K562 (cell line): ENCODE data around the gene STARD13. TPM values are rescaled to one million over a fixed set of nuclear protein-coding genes. Genes with fewer than 3 reads are reported as not detected.

Experiments used
- ATAC-seq: fragments of 200-7000 bp; cut with Tn5 transposase; 3 replicates; pipeline ENCODE4 v1.9.1; 2020; ENCODE audit warnings: moderate library complexity
- BruUV-seq: library from RNA; stranded (reverse); fragments of 400-500 nt; replicated peaks from 2 replicates; lab custom pipeline; 2021; lab: Mats Ljungman, UMichigan
- CTCF ChIA-PET: fragments of 300-600 bp; formaldehyde crosslinking; extraction: SDS; loops from one replicate; lab custom pipeline; 2021; ENCODE audit warnings: low intra/inter-chr PET ratio; lab: Yijun Ruan, JAX
- POLR2A ChIA-PET: fragments of 300-600, 350-650 bp; sonication (Branson Sonifier 250); formaldehyde crosslinking; extraction: SDS; loops from one replicate; lab custom pipeline; 2021; ENCODE audit warnings: antibody characterized with exemption, inconsistent platforms; lab: Yijun Ruan, JAX
- DNase-seq, 4 experiments: peaks; one replicate each; pipeline versions ENCODE4 v3.0.0 to v3.0.0-alpha.2; 2011 to 2018; ENCODE audit warnings: low spot score in 3 of 4, mixed read lengths in 3 of 4; ENCODE audit errors: extremely low read depth in 1 of 4
- FAIRE-seq: peaks from 2 replicates; lab custom pipeline; 2011; peaks lifted over from hg19 to GRCh38; lab: Jason Lieb, UNC
- H2AFZ ChIP-seq: 2 replicates; pipeline ENCODE4 v1.6.0; 2011; ENCODE audit warnings: low read depth, low read length, control low read depth, inconsistent platforms
- H3K27ac ChIP-seq: fragments of 200-600 bp; 3 replicates; pipeline ENCODE4 v1.8.0; 2011; ENCODE audit warnings: low read depth, mild to moderate bottlenecking, control low read depth, inconsistent platforms, low read length, moderate library complexity, mixed read lengths; ENCODE audit errors: extremely low read depth
- H3K27me3 ChIP-seq, 2 experiments: fragments of 300-600 bp in 1 of 2; 2 replicates in 1 of 2; 3 replicates in 1 of 2; pipeline versions ENCODE4 v1.6.0 to v1.8.0; 2011; ENCODE audit warnings: inconsistent platforms in 2 of 2, low read length in 2 of 2, mild to moderate bottlenecking in 1 of 2, mixed read lengths in 1 of 2, moderate library complexity in 1 of 2; ENCODE audit not compliant: control insufficient read depth in 2 of 2, insufficient read depth in 2 of 2
- H3K36me3 ChIP-seq: fragments of 300-600 bp; 3 replicates; pipeline ENCODE4 v1.8.0; 2011; ENCODE audit warnings: mild to moderate bottlenecking, low read length, inconsistent platforms; ENCODE audit not compliant: control insufficient read depth, insufficient read depth
- H3K4me1 ChIP-seq, 2 experiments: fragments of 200-600 bp in 1 of 2; replicated peaks in 1 of 2; 2 replicates in 1 of 2; 3 replicates in 1 of 2; pipeline versions ENCODE4 v1.5.1 to v1.8.0; 2011; ENCODE audit warnings: inconsistent platforms in 2 of 2, low read length in 2 of 2, mild to moderate bottlenecking in 1 of 2, mixed read lengths in 1 of 2, moderate library complexity in 1 of 2; ENCODE audit not compliant: control insufficient read depth in 2 of 2, insufficient read depth in 2 of 2
- H3K4me2 ChIP-seq: 2 replicates; pipeline ENCODE4 v1.6.1; 2011; ENCODE audit warnings: low read length, control low read depth, inconsistent platforms, mixed read lengths; ENCODE audit not compliant: insufficient read depth
- H3K4me3 ChIP-seq: fragments of 200-600 bp; sonication (generic), shearing (Covaris generic); 2 replicates; pipeline ENCODE4 v1.5.1; 2016; ENCODE audit warnings: control low read depth, inconsistent platforms
- H3K79me2 ChIP-seq: fragments of 200-600 bp; 3 replicates; pipeline ENCODE4 v1.8.0; 2011; ENCODE audit warnings: low read length, inconsistent platforms; ENCODE audit not compliant: control insufficient read depth, insufficient read depth
- H3K9ac ChIP-seq, 2 experiments: 2 replicates each; pipeline versions ENCODE4 v1.6.0 to v1.6.1; 2011; ENCODE audit warnings: low read depth in 2 of 2, low read length in 2 of 2, control low read depth in 1 of 2, inconsistent platforms in 1 of 2, mild to moderate bottlenecking in 1 of 2, mixed read lengths in 1 of 2; ENCODE audit not compliant: insufficient read depth in 1 of 2
- H3K9me1 ChIP-seq: one replicate; pipeline ENCODE4 v1.6.0; 2011; ENCODE audit warnings: inconsistent platforms, mild to moderate bottlenecking, low read length, moderate library complexity; ENCODE audit not compliant: control insufficient read depth, insufficient read depth
- H3K9me3 ChIP-seq: replicated peaks from 2 replicates; pipeline ENCODE4 v1.5.1; 2011; ENCODE audit warnings: low read depth, low read length, inconsistent platforms; ENCODE audit not compliant: control insufficient read depth, insufficient read depth
- H4K20me1 ChIP-seq: replicated peaks from 2 replicates; pipeline ENCODE4 v1.6.1; 2011; ENCODE audit warnings: low read length, inconsistent platforms, mixed read lengths; ENCODE audit not compliant: control insufficient read depth, insufficient read depth
- ARNT ChIP-seq, 2 experiments: fragments of 450-650 bp; IDR thresholded peaks; 2 replicates each; pipeline ENCODE4 v1.6.1; 2016; ENCODE audit warnings: mild to moderate bottlenecking in 1 of 2
- CBFB ChIP-seq: sonication (generic); formaldehyde crosslinking; IDR thresholded peaks from 2 replicates; pipeline ENCODE4 v1.4.0; 2020; ENCODE audit warnings: mild to moderate bottlenecking, missing genetic modification reagents
- ELF1 ChIP-seq: fragments of 200-800 bp; sonication (Bioruptor generic); IDR thresholded peaks from 2 replicates; pipeline ENCODE4 v1.6.1; 2016; ENCODE audit warnings: missing genetic modification characterization, missing compliant biosample characterization
- HNRNPK ChIP-seq: fragments of 200-400 bp; formaldehyde crosslinking; IDR thresholded peaks from one replicate; pipeline ENCODE4 v1.6.1; 2018; ENCODE audit warnings: mild to moderate bottlenecking, low read depth, low read length; ENCODE audit not compliant: poor library complexity, severe bottlenecking
- ZNF280A ChIP-seq: fragments of 450-650 bp; IDR thresholded peaks from 2 replicates; pipeline ENCODE4 v1.6.1; 2018; ENCODE audit warnings: mild to moderate bottlenecking, low read depth; ENCODE audit not compliant: partially characterized antibody
- ZNF655 ChIP-seq: fragments of 250-450 bp; sonication (Bioruptor Pico); IDR thresholded peaks from 2 replicates; pipeline ENCODE4 v1.5.0; 2021
- WGBS: fragments of 100-300 bp; shearing (Covaris generic); methylation state at CpG from one replicate; pipeline ENCODE4 v1.1.6; 2016; ENCODE audit warnings: low coverage, mixed read lengths; ENCODE audit not compliant: insufficient coverage; ENCODE audit errors: missing lambda C conversion rate; 5-methylcytosine and 5-hydroxymethylcytosine counted together
- in situ Hi-C: fragments of 300-500 bp; cut with MboI; formaldehyde crosslinking; loops from 4 replicates; pipeline ENCODE4 v1.15.0; 2018; ENCODE audit warnings: inconsistent platforms, mixed read lengths
- intact Hi-C: fragments of 100-400 bp; cut with micrococcal nuclease; formaldehyde crosslinking; loops from 2 replicates; pipeline ENCODE4 v1.14.2; 2022
- polyA plus RNA-seq, 8 experiments: library from polyadenylated mRNA; depleted of rRNA in 4 of 8; stranded (reverse) in 5 of 8; unstranded in 3 of 8; fragments of >200 nt; fragmentation: Nextera tagmentation in 2 of 8; fragmentation: Illumina TruSeq in 1 of 8; extraction: Ambion mirVana in 2 of 8; extraction: Trizol in 1 of 8; gene quantifications; 2 replicates each; pipeline versions ENCODE4 v1.2.1 to v1.2.3, GENCODE V29; 2011 to 2014; ENCODE audit warnings: inconsistent platforms in 1 of 8, missing spikeins in 1 of 8
- total RNA-seq, 7 experiments: library from RNA; depleted of rRNA in 6 of 7; stranded (reverse); fragments of >200 nt in 6 of 7; fragmentation: Illumina TruSeq in 2 of 7; extraction: Trizol in 2 of 7; gene quantifications; 2 replicates each; pipeline versions ENCODE4 v1.2.1 to v1.2.3, GENCODE V29; 2011 to 2021; ENCODE audit warnings: low replicate concordance in 1 of 7
- TF ChIP-seq, protein P1 (sequence below): fragments of 450-650 bp; IDR thresholded peaks from 2 replicates; pipeline ENCODE4 v1.6.1; 2016; ENCODE audit warnings: low read depth, mild to moderate bottlenecking, moderate library complexity
- TF ChIP-seq, protein P2 (sequence below): sonication (generic); formaldehyde crosslinking; IDR thresholded peaks from 2 replicates; pipeline ENCODE4 v1.8.1; 2023; ENCODE audit warnings: mild to moderate bottlenecking, missing genetic modification reagents

The STARD13 gene
- total and polyA plus RNA-seq, 9 of the 15 experiments (the other 6 are each of a cell fraction or from before 2014, with no cell fraction given), result 0.11 TPM; not detected in 8

GRCh38 chr13:33312861-33313212 is 27.3 kb upstream of the STARD13 start:
- Histone ChIP-seq H3K9ac (no peak overlapping the region), H2AFZ (no peak overlapping the region), H3K9me1 (no peaks in the 10 kb centered on the region), H3K9me3 (no peaks in the 10 kb centered on the region), H3K79me2 (no peaks in the 10 kb centered on the region), H3K27me3 (no peaks in the 10 kb centered on the region), H3K27ac (no peak overlapping the region), H3K4me3 (no peak overlapping the region), H4K20me1 (no peaks in the 10 kb centered on the region), H3K36me3 (no peaks in the 10 kb centered on the region), H3K4me1 (no peaks in the 10 kb centered on the region), H3K4me2 (no peak overlapping the region)
- DNase-seq (no peak), FAIRE-seq (no peak), ATAC-seq (no peak)
- no TSS peak for BruUV-seq
- intact Hi-C loops (no loop called here), in situ Hi-C loops (no loop called here)
- CTCF ChIA-PET, result no interaction called here
- WGBS, result 4% methylated on average over 2 of the region's 2 CpGs
- no peak for TF ChIP-seq CBFB (CRISPR knock-in tag)
- no peak for TF ChIP-seq ZNF280A
- no peak for TF ChIP-seq ARNT (IDR thresholded peaks at IDR 0.05)
- TF ChIP-seq, protein P1, sequence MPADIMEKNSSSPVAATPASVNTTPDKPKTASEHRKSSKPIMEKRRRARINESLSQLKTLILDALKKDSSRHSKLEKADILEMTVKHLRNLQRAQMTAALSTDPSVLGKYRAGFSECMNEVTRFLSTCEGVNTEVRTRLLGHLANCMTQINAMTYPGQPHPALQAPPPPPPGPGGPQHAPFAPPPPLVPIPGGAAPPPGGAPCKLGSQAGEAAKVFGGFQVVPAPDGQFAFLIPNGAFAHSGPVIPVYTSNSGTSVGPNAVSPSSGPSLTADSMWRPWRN, result no peak
- no peak for TF ChIP-seq HNRNPK
- TF ChIP-seq, protein P2, sequence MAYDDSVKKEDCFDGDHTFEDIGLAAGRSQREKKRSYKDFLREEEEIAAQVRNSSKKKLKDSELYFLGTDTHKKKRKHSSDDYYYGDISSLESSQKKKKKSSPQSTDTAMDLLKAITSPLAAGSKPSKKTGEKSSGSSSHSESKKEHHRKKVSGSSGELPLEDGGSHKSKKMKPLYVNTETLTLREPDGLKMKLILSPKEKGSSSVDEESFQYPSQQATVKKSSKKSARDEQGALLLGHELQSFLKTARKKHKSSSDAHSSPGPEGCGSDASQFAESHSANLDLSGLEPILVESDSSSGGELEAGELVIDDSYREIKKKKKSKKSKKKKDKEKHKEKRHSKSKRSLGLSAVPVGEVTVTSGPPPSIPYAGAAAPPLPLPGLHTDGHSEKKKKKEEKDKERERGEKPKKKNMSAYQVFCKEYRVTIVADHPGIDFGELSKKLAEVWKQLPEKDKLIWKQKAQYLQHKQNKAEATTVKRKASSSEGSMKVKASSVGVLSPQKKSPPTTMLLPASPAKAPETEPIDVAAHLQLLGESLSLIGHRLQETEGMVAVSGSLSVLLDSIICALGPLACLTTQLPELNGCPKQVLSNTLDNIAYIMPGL (CRISPR knock-in tag), result no peak
- no peak for TF ChIP-seq ELF1
- TF ChIP-seq ZNF655, result no peak
- TF ChIP-seq, all 486 proteins: peak for 0
- POLR2A ChIA-PET, result no interaction called here
